Measurements from ENCODE around the gene CYP24A1. TPM values are rescaled to one million over a fixed set of nuclear protein-coding genes. Genes with fewer than 3 reads are reported as not detected.

CYP24A1 gene
- total RNA-seq, 4 donors from 2014 or later, result not detected

DNA sequence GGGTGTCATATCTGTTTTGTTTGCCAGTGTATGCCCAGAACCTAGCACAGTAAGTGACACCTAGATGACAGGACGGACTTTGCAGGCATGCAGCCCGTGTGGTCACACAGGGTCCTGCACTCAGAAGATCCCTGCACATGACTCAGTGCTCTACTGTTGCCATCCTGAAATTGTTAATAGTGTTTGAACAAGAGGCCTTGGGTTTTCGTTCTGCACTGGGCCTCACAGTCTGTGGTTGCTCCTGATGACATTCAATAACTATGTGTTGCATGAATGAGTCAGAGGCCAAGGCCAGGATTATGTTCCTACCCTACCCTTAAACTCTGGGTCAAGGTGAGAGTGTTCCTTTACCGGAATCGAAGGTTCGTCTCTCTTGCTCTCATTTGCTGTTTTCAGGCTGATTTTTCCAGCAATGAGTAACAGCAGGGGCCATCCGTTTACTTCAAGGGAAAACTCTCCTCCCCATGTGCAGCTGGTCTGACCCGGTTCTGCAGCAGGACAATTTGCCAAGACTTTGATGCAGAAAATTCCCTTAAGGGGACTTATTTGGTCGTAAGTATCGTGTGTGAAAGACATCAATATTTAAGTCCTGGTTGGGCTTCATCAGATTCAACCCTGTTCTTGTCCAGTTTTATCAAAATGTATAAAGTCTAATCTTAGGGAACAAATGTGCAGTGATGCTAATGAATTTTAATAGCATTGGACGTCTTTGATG is 21.1 kb upstream of the CYP24A1 start:
- 79 to 85% methylated on average over 4 to 11 of the region's 11 CpGs for WGBS, 2 donors (ENCODE audit: low coverage in 1 of 2)
- Histone ChIP-seq H3K27me3 (no peaks in the 10 kb centered on the region), H3K36me3 (no peaks in the 10 kb centered on the region), H3K4me3 (no peak overlapping the region), H3K9me3 (no peaks in the 10 kb centered on the region), H3K27ac (no peak overlapping the region), H3K4me1 (no peaks in the 10 kb centered on the region)
- intact Hi-C loops (cut with DNase I; ENCODE audit: low total_unique reads) (loop anchor here (5.0 kb wide), 1 partner anchor 98 kb away; no protein-coding TSS in a partner anchor), in situ Hi-C loops (cut with MboI; ENCODE audit: low pct_ligation_motif_present in 1 of 4, low pct_unique_long_range_greater_than_20kb in 1 of 4, low sequenced_read_pairs in 3 of 4) (loop anchor here in 3 of 4 donors (5.0 kb wide), 2 partner anchors 93 to 98 kb away; no protein-coding TSS in a partner anchor)
- no peak for TF ChIP-seq EP300 (IDR thresholded peaks at IDR 0.05; ENCODE audit: low read depth)
- TF ChIP-seq POLR2A (IDR thresholded peaks at IDR 0.05), result no peak
- no peak for TF ChIP-seq POLR2AphosphoS5 (IDR thresholded peaks at IDR 0.05)
- TF ChIP-seq, protein P1, sequence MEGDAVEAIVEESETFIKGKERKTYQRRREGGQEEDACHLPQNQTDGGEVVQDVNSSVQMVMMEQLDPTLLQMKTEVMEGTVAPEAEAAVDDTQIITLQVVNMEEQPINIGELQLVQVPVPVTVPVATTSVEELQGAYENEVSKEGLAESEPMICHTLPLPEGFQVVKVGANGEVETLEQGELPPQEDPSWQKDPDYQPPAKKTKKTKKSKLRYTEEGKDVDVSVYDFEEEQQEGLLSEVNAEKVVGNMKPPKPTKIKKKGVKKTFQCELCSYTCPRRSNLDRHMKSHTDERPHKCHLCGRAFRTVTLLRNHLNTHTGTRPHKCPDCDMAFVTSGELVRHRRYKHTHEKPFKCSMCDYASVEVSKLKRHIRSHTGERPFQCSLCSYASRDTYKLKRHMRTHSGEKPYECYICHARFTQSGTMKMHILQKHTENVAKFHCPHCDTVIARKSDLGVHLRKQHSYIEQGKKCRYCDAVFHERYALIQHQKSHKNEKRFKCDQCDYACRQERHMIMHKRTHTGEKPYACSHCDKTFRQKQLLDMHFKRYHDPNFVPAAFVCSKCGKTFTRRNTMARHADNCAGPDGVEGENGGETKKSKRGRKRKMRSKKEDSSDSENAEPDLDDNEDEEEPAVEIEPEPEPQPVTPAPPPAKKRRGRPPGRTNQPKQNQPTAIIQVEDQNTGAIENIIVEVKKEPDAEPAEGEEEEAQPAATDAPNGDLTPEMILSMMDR (IDR thresholded peaks at IDR 0.05), result no peak
- no peak for DNase-seq

DNA sequence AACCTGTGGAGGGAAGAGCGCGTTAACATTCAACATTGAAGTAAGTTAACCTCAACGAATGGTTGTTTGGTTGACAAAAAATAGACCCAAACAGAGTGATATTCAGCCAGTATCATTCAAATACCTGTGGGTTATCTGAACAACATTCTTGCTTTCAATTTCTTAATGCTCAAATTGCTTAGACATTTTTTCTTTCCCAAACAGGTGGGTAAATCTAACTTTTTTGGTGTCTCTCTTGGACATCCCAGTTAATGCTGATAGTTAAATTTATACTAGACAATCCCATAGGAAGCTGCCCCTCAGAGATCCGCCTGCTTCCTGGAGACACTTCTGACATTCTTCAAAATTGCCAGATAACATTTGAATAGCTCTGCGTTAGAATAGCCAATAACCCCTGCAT is 20.0 kb upstream of the CYP24A1 start:
- Histone ChIP-seq H3K4me1 (no peaks in the 10 kb centered on the region), H3K36me3 (no peaks in the 10 kb centered on the region), H3K27ac (no peak overlapping the region), H3K9me3 (no peaks in the 10 kb centered on the region), H3K27me3 (no peaks in the 10 kb centered on the region), H3K4me3 (no peak overlapping the region)
- TF ChIP-seq, protein P1 (IDR thresholded peaks at IDR 0.05), result no peak
- no peak for TF ChIP-seq POLR2A (IDR thresholded peaks at IDR 0.05)
- no peak for TF ChIP-seq EP300 (IDR thresholded peaks at IDR 0.05; ENCODE audit: low read depth)
- no peak for TF ChIP-seq POLR2AphosphoS5 (IDR thresholded peaks at IDR 0.05)
- no peak for DNase-seq
- in situ Hi-C loops (cut with MboI; ENCODE audit: low pct_ligation_motif_present in 1 of 4, low pct_unique_long_range_greater_than_20kb in 1 of 4, low sequenced_read_pairs in 3 of 4) (no loop called here), intact Hi-C loops (cut with DNase I; ENCODE audit: low total_unique reads) (no loop called here)
- 71 to 76% methylated on average over 5 of the region's 5 CpGs for WGBS, 2 donors (ENCODE audit: low coverage in 1 of 2)

DNA sequence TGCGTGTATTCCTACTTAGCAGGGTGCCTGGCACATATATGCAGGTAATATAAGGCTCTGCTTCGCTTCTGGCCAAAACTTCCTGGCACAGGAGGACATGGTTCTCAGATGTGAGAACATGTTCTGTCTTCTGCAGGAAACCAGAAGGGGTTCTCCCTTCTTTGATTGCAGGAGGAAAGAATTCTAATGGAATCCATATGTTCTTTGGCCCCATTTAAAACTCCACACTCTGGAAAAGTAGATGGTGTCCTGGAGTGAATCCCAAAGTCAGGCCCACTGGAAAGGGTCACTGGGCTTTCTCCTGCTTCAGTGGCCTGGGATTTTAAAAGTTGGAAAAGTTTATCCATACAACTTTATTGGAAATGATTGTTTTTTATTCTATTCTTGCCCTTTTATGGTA is 16.4 kb upstream of the CYP24A1 start:
- Histone ChIP-seq H3K9me3 (no peaks in the 10 kb centered on the region), H3K4me1 (no peaks in the 10 kb centered on the region), H3K27me3 (peaks cover 5% of the 10 kb centered on the region), H3K36me3 (no peaks in the 10 kb centered on the region), H3K27ac (no peak overlapping the region), H3K4me3 (no peak overlapping the region)
- WGBS, 2 donors (ENCODE audit: low coverage in 1 of 2), result 95 to 98% methylated on average over 2 of the region's 2 CpGs
- in situ Hi-C loops (cut with MboI; ENCODE audit: low pct_ligation_motif_present in 1 of 4, low pct_unique_long_range_greater_than_20kb in 1 of 4, low sequenced_read_pairs in 3 of 4), result no loop called here
- intact Hi-C loops (cut with DNase I; ENCODE audit: low total_unique reads), result no loop called here
- TF ChIP-seq POLR2A (IDR thresholded peaks at IDR 0.05) (no peak), EP300 (IDR thresholded peaks at IDR 0.05; ENCODE audit: low read depth) (no peak), POLR2AphosphoS5 (IDR thresholded peaks at IDR 0.05) (no peak)
- TF ChIP-seq, protein P1 (IDR thresholded peaks at IDR 0.05), result no peak
- no peak for DNase-seq

DNA sequence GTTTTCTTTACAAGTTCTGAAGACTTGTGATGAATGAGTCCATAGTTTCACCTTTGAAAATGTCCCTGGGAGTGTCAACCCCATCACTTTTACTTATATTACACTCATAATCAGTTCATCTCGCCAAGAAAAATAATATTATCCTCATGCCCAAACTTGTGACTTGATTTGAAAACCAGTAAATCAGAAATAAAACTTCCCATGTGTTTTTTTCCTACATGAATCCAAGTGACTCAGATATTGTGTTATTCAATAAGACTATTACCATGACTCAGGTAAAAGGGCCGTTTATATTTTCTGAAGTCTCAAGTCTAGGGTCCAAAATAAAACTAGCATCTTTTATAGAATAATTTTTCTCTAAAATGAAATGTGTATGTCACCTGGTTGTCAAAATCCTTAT is 15.8 kb upstream of the CYP24A1 start:
- Histone ChIP-seq H3K9me3 (no peaks in the 10 kb centered on the region), H3K36me3 (no peaks in the 10 kb centered on the region), H3K4me1 (no peaks in the 10 kb centered on the region), H3K27ac (no peak overlapping the region), H3K4me3 (no peak overlapping the region), H3K27me3 (peaks cover 5% of the 10 kb centered on the region)
- 39 to 46% methylated on average over 2 of the region's 2 CpGs for WGBS, 2 donors (ENCODE audit: low coverage in 1 of 2)
- intact Hi-C loops (cut with DNase I; ENCODE audit: low total_unique reads), result no loop called here
- TF ChIP-seq POLR2AphosphoS5 (IDR thresholded peaks at IDR 0.05) (no peak), POLR2A (IDR thresholded peaks at IDR 0.05) (no peak), EP300 (IDR thresholded peaks at IDR 0.05; ENCODE audit: low read depth) (no peak)
- TF ChIP-seq, protein P1 (IDR thresholded peaks at IDR 0.05), result no peak
- DNase-seq, result no peak
- in situ Hi-C loops (cut with MboI; ENCODE audit: low pct_ligation_motif_present in 1 of 4, low pct_unique_long_range_greater_than_20kb in 1 of 4, low sequenced_read_pairs in 3 of 4), result no loop called here
